ENCODE measurements around the gene CLCF1.
A peak's percentile ranks its signal among the peaks of the same experiment; 100 is the strongest.
"Not testable (repeated sequence)": the region's sequence is repeated elsewhere in the genome, so short reads cannot be mapped to it uniquely, and the experiment has no call there.

CLCF1 gene

GRCh38 chr11:67408437-67409200 is 35.2 kb upstream of the CLCF1 start:
- DNase-seq: peak in 1 of 2 experiments; percentile 57

GRCh38 chr11:67407688-67408163 is 34.3 kb upstream of the CLCF1 start:
- DNase-seq: no peak

GRCh38 chr11:67406969-67407687 is 33.7 kb upstream of the CLCF1 start:
- DNase-seq: peak; percentile 58 to 61

- DNase-seq: no peak
Observed at GRCh38 chr11:67406420-67406968, 33.1 kb upstream of the CLCF1 start.

- DNase-seq: no peak
Observed at GRCh38 chr11:67405688-67406339, 32.4 kb upstream of the CLCF1 start.

GRCh38 chr11:67405196-67405567 is 31.8 kb upstream of the CLCF1 start:
- peak in 1 of 2 experiments; percentile 57 for DNase-seq

- peak; percentile 72 to 77 for DNase-seq
Observed at GRCh38 chr11:67404515-67405195, 31.3 kb upstream of the CLCF1 start.

- DNase-seq: not testable (repeated sequence)
Observed at GRCh38 chr11:67403085-67403484, 29.7 kb upstream of the CLCF1 start.

GRCh38 chr11:67402192-67402839 is 28.9 kb upstream of the CLCF1 start:
- DNase-seq: not testable (repeated sequence)

- peak; percentile 92 to 95 for DNase-seq
Observed at GRCh38 chr11:67401495-67402191, 28.2 kb upstream of the CLCF1 start, which contains the start of gene PPP1CA. Gene PPP1CA (minus strand): TSS chr11:67401858. CDS start chr11:67401782, 76 bp downstream.

- DNase-seq: no peak
Observed at GRCh38 chr11:67400942-67401494, 27.6 kb upstream of the CLCF1 start.

- peak in 1 of 2 experiments; percentile 56 for DNase-seq
Observed at GRCh38 chr11:67400251-67400941, 27.0 kb upstream of the CLCF1 start.

GRCh38 chr11:67398661-67399563 is 25.5 kb upstream of the CLCF1 start:
- no peak for DNase-seq

GRCh38 chr11:67397986-67398660 is 24.7 kb upstream of the CLCF1 start:
- no peak for DNase-seq

- no peak for DNase-seq
Observed at GRCh38 chr11:67397536-67397935, 24.1 kb upstream of the CLCF1 start.

GRCh38 chr11:67396587-67397389 is 23.4 kb upstream of the CLCF1 start:
- DNase-seq: peak in 1 of 2 experiments; percentile 21

- DNase-seq: no peak
Observed at GRCh38 chr11:67396259-67396581, 22.8 kb upstream of the CLCF1 start.
